K562 (cell line): ENCODE data around the gene PMF1. TPM values are rescaled to one million over a fixed set of nuclear protein-coding genes. Genes with fewer than 3 reads are reported as not detected.

Experiments used
- ATAC-seq: fragments of 200-7000 bp; cut with Tn5 transposase; 3 replicates; pipeline ENCODE4 v1.9.1; 2020; ENCODE audit warnings: moderate library complexity
- BruUV-seq: library from RNA; stranded (reverse); fragments of 400-500 nt; replicated peaks from 2 replicates; lab custom pipeline; 2021; lab: Mats Ljungman, UMichigan
- CTCF ChIA-PET: fragments of 300-600 bp; formaldehyde crosslinking; extraction: SDS; loops from one replicate; lab custom pipeline; 2021; ENCODE audit warnings: low intra/inter-chr PET ratio; lab: Yijun Ruan, JAX
- POLR2A ChIA-PET: fragments of 300-600, 350-650 bp; sonication (Branson Sonifier 250); formaldehyde crosslinking; extraction: SDS; loops from one replicate; lab custom pipeline; 2021; ENCODE audit warnings: antibody characterized with exemption, inconsistent platforms; lab: Yijun Ruan, JAX
- DNase-seq, 4 experiments: peaks; one replicate each; pipeline versions ENCODE4 v3.0.0 to v3.0.0-alpha.2; 2011 to 2018; ENCODE audit warnings: low spot score in 3 of 4, mixed read lengths in 3 of 4; ENCODE audit errors: extremely low read depth in 1 of 4
- FAIRE-seq: peaks from 2 replicates; lab custom pipeline; 2011; peaks lifted over from hg19 to GRCh38; lab: Jason Lieb, UNC
- H2AFZ ChIP-seq: 2 replicates; pipeline ENCODE4 v1.6.0; 2011; ENCODE audit warnings: low read depth, low read length, control low read depth, inconsistent platforms
- H3K27ac ChIP-seq: fragments of 200-600 bp; 3 replicates; pipeline ENCODE4 v1.8.0; 2011; ENCODE audit warnings: low read depth, mild to moderate bottlenecking, control low read depth, inconsistent platforms, low read length, moderate library complexity, mixed read lengths; ENCODE audit errors: extremely low read depth
- H3K27me3 ChIP-seq, 2 experiments: fragments of 300-600 bp in 1 of 2; 2 replicates in 1 of 2; 3 replicates in 1 of 2; pipeline versions ENCODE4 v1.6.0 to v1.8.0; 2011; ENCODE audit warnings: inconsistent platforms in 2 of 2, low read length in 2 of 2, mild to moderate bottlenecking in 1 of 2, mixed read lengths in 1 of 2, moderate library complexity in 1 of 2; ENCODE audit not compliant: control insufficient read depth in 2 of 2, insufficient read depth in 2 of 2
- H3K36me3 ChIP-seq: fragments of 300-600 bp; 3 replicates; pipeline ENCODE4 v1.8.0; 2011; ENCODE audit warnings: mild to moderate bottlenecking, low read length, inconsistent platforms; ENCODE audit not compliant: control insufficient read depth, insufficient read depth
- H3K4me1 ChIP-seq, 2 experiments: fragments of 200-600 bp in 1 of 2; replicated peaks in 1 of 2; 2 replicates in 1 of 2; 3 replicates in 1 of 2; pipeline versions ENCODE4 v1.5.1 to v1.8.0; 2011; ENCODE audit warnings: inconsistent platforms in 2 of 2, low read length in 2 of 2, mild to moderate bottlenecking in 1 of 2, mixed read lengths in 1 of 2, moderate library complexity in 1 of 2; ENCODE audit not compliant: control insufficient read depth in 2 of 2, insufficient read depth in 2 of 2
- H3K4me2 ChIP-seq: 2 replicates; pipeline ENCODE4 v1.6.1; 2011; ENCODE audit warnings: low read length, control low read depth, inconsistent platforms, mixed read lengths; ENCODE audit not compliant: insufficient read depth
- H3K4me3 ChIP-seq: fragments of 200-600 bp; sonication (generic), shearing (Covaris generic); 2 replicates; pipeline ENCODE4 v1.5.1; 2016; ENCODE audit warnings: control low read depth, inconsistent platforms
- H3K79me2 ChIP-seq: fragments of 200-600 bp; 3 replicates; pipeline ENCODE4 v1.8.0; 2011; ENCODE audit warnings: low read length, inconsistent platforms; ENCODE audit not compliant: control insufficient read depth, insufficient read depth
- H3K9ac ChIP-seq, 2 experiments: 2 replicates each; pipeline versions ENCODE4 v1.6.0 to v1.6.1; 2011; ENCODE audit warnings: low read depth in 2 of 2, low read length in 2 of 2, control low read depth in 1 of 2, inconsistent platforms in 1 of 2, mild to moderate bottlenecking in 1 of 2, mixed read lengths in 1 of 2; ENCODE audit not compliant: insufficient read depth in 1 of 2
- H3K9me1 ChIP-seq: one replicate; pipeline ENCODE4 v1.6.0; 2011; ENCODE audit warnings: inconsistent platforms, mild to moderate bottlenecking, low read length, moderate library complexity; ENCODE audit not compliant: control insufficient read depth, insufficient read depth
- H3K9me3 ChIP-seq: replicated peaks from 2 replicates; pipeline ENCODE4 v1.5.1; 2011; ENCODE audit warnings: low read depth, low read length, inconsistent platforms; ENCODE audit not compliant: control insufficient read depth, insufficient read depth
- H4K20me1 ChIP-seq: replicated peaks from 2 replicates; pipeline ENCODE4 v1.6.1; 2011; ENCODE audit warnings: low read length, inconsistent platforms, mixed read lengths; ENCODE audit not compliant: control insufficient read depth, insufficient read depth
- CHD2 ChIP-seq: IDR thresholded peaks from 2 replicates; pipeline ENCODE4 v1.6.1; 2011; ENCODE audit warnings: low read depth, low read length
- CSDE1 ChIP-seq, 2 experiments: fragments of 450-650 bp; IDR thresholded peaks; 2 replicates each; pipeline ENCODE4 v1.6.1; 2016; ENCODE audit warnings: mild to moderate bottlenecking in 1 of 2
- EZH2 ChIP-seq: IDR thresholded peaks from 2 replicates; pipeline ENCODE4 v1.6.1; 2012; ENCODE audit warnings: low read depth, mild to moderate bottlenecking, inconsistent platforms, low read length, borderline replicate concordance
- MAFG ChIP-seq: fragments of 450-650 bp; conservative IDR thresholded peaks from 2 replicates; pipeline ENCODE4 v1.6.1; 2016; ENCODE audit warnings: missing genetic modification characterization, missing compliant biosample characterization
- PRMT5 ChIP-seq: sonication (generic); formaldehyde crosslinking; IDR thresholded peaks from 2 replicates; pipeline ENCODE4 v1.5.0; 2020; ENCODE audit warnings: missing genetic modification reagents
- TEAD4 ChIP-seq, 2 experiments: sonication (generic) in 1 of 2; formaldehyde crosslinking in 1 of 2; IDR thresholded peaks; 2 replicates each; pipeline versions ENCODE4 v1.6.1 to v1.8.0; 2012 to 2022; ENCODE audit warnings: borderline replicate concordance in 1 of 2, inconsistent platforms in 1 of 2, low read length in 1 of 2, mild to moderate bottlenecking in 1 of 2, missing genetic modification reagents in 1 of 2
- ZNF584 ChIP-seq: fragments of 200-800 bp; sonication (Bioruptor generic); IDR thresholded peaks from 2 replicates; pipeline ENCODE4 v1.6.1; 2016; ENCODE audit warnings: low read depth, mild to moderate bottlenecking, missing genetic modification characterization, missing compliant biosample characterization
- ZNF644 ChIP-seq: fragments of 200-800 bp; sonication (Bioruptor generic); IDR thresholded peaks from 2 replicates; pipeline ENCODE4 v1.6.1; 2016; ENCODE audit warnings: low read depth, missing genetic modification characterization, missing compliant biosample characterization
- ZNF766 ChIP-seq: fragments of 200-800 bp; sonication (Bioruptor generic); conservative IDR thresholded peaks from 2 replicates; pipeline ENCODE4 v1.6.1; 2016; ENCODE audit warnings: missing genetic modification characterization, missing compliant biosample characterization
- WGBS: fragments of 100-300 bp; shearing (Covaris generic); methylation state at CpG from one replicate; pipeline ENCODE4 v1.1.6; 2016; ENCODE audit warnings: low coverage, mixed read lengths; ENCODE audit not compliant: insufficient coverage; ENCODE audit errors: missing lambda C conversion rate; 5-methylcytosine and 5-hydroxymethylcytosine counted together
- in situ Hi-C: fragments of 300-500 bp; cut with MboI; formaldehyde crosslinking; loops from 4 replicates; pipeline ENCODE4 v1.15.0; 2018; ENCODE audit warnings: inconsistent platforms, mixed read lengths
- intact Hi-C: fragments of 100-400 bp; cut with micrococcal nuclease; formaldehyde crosslinking; loops from 2 replicates; pipeline ENCODE4 v1.14.2; 2022
- polyA plus RNA-seq, 8 experiments: library from polyadenylated mRNA; depleted of rRNA in 4 of 8; stranded (reverse) in 5 of 8; unstranded in 3 of 8; fragments of >200 nt; fragmentation: Nextera tagmentation in 2 of 8; fragmentation: Illumina TruSeq in 1 of 8; extraction: Ambion mirVana in 2 of 8; extraction: Trizol in 1 of 8; gene quantifications; 2 replicates each; pipeline versions ENCODE4 v1.2.1 to v1.2.3, GENCODE V29; 2011 to 2014; ENCODE audit warnings: inconsistent platforms in 1 of 8, missing spikeins in 1 of 8
- total RNA-seq, 7 experiments: library from RNA; depleted of rRNA in 6 of 7; stranded (reverse); fragments of >200 nt in 6 of 7; fragmentation: Illumina TruSeq in 2 of 7; extraction: Trizol in 2 of 7; gene quantifications; 2 replicates each; pipeline versions ENCODE4 v1.2.1 to v1.2.3, GENCODE V29; 2011 to 2021; ENCODE audit warnings: low replicate concordance in 1 of 7
- TF ChIP-seq, protein P1 (sequence below), 2 experiments: fragments of 450-650 bp in 1 of 2; IDR thresholded peaks; 2 replicates each; pipeline ENCODE4 v1.6.1; 2011 to 2017; ENCODE audit warnings: low read depth in 2 of 2, antibody characterized with exemption in 1 of 2, borderline replicate concordance in 1 of 2, low read length in 1 of 2, mild to moderate bottlenecking in 1 of 2, mixed read lengths in 1 of 2; ENCODE audit not compliant: control insufficient read depth in 1 of 2

The PMF1 gene
- total and polyA plus RNA-seq, 9 of the 15 experiments (the other 6 are each of a cell fraction or from before 2014, with no cell fraction given) = 9.4 to 92.9 (median 71.0) TPM

DNA sequence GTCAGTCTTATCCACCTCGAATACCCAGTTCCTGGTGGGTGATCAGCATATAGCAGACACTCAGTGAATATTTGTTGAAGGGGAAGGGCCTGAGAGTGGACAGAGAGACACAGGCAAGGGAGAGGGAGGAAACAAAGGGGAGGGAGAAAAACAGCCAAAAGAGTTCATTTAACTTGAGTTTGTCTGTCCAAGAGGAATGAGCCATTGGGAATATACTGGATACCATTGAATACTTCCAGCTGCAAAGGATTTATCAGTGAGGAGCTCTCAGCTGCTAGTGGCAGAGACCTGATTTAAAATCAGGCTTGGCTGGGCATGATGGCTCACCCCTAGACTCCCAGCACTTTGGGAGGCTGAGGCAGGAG lies 17.6 kb downstream of the PMF1 start:
- ATAC-seq = peak; percentile 25; the same call in 2 of the 3 replicates
- no peak for FAIRE-seq
- no TSS peak for BruUV-seq
- Histone ChIP-seq H3K9me3 (no peaks in the 10 kb centered on the region), H3K9ac (no peak overlapping the region)
- no peak for DNase-seq
- 0 out of 2 replicates have a peak, but pooled peaks have one; percentile 2 for TF ChIP-seq MAFG (tag)
- TF ChIP-seq TEAD4 (IDR thresholded peaks at IDR 0.05; ENCODE audit: low read length) = no peak
- TF ChIP-seq TEAD4 (CRISPR knock-in tag; IDR thresholded peaks at IDR 0.05; ENCODE audit: borderline replicate concordance) = no peak
- TF ChIP-seq, all 486 proteins: peak for 1
- no peak overlapping the region for H3K4me3 ChIP-seq
- H3K27me3 ChIP-seq = no peaks in the 10 kb centered on the region
- intact Hi-C loops (loop anchor here (5.0 kb wide), 1 partner anchor 217 kb away; no protein-coding TSS in a partner anchor), in situ Hi-C loops (loop anchor here (5.0 kb wide), 1 partner anchor 83 kb away; no protein-coding TSS in a partner anchor)
- no peak overlapping the region for H3K4me2 ChIP-seq
- ChIA-PET CTCF (no interaction called here), POLR2A (interaction anchor here (0.6 to 1.2 kb wide), 6 partner anchors 13 to 102 kb away, joined by 3 read pairs; no protein-coding TSS in a partner anchor)
- H3K4me1 ChIP-seq = peaks cover 9 to 14% of the 10 kb centered on the region in 2 experiments; a peak in 4 of 5 replicates
- H2AFZ ChIP-seq = no peak overlapping the region
- H4K20me1 ChIP-seq = no peaks in the 10 kb centered on the region
- peaks cover 31% of the 10 kb centered on the region; the same call in 2 of the 3 replicates for H3K36me3 ChIP-seq
- no peaks in the 10 kb centered on the region for H3K9me1 ChIP-seq
- 20% methylated on average over 1 of the region's 1 CpG for WGBS
- H3K79me2 ChIP-seq = no peaks in the 10 kb centered on the region
- H3K27ac ChIP-seq = no peak overlapping the region

GRCh38 chr1:156232201-156232894 lies 19.5 kb downstream of the PMF1 start:
- Histone ChIP-seq H3K36me3 (peaks cover 37% of the 10 kb centered on the region; the same call in 2 of the 3 replicates), H3K79me2 (no peaks in the 10 kb centered on the region), H2AFZ (no peak overlapping the region), H4K20me1 (no peaks in the 10 kb centered on the region), H3K9me1 (no peaks in the 10 kb centered on the region), H3K4me1 (peaks cover 9 to 18% of the 10 kb centered on the region in 2 experiments; a peak in 4 of 5 replicates), H3K9ac (peak overlapping the region in 1 of 2 experiments; percentile 80; a peak in 1 of 4 replicates), H3K27ac (no peak overlapping the region), H3K9me3 (no peaks in the 10 kb centered on the region), H3K4me3 (no peak overlapping the region), H3K27me3 (no peaks in the 10 kb centered on the region), H3K4me2 (no peak overlapping the region)
- intact Hi-C loops (loop anchor here (5.0 kb wide), 1 partner anchor 215 kb away; no protein-coding TSS in a partner anchor), in situ Hi-C loops (loop anchor here (5.0 kb wide), 1 partner anchor 85 kb away; no protein-coding TSS in a partner anchor)
- POLR2A ChIA-PET = interaction anchor here (0.6 to 1.6 kb wide), 13 partner anchors 9 to 113 kb away, joined by 3 to 6 read pairs (median 3); partner anchors contain the start of genes BGLAP and SMG5
- DNase-seq = peak in 2 of 4 experiments; percentile 44 to 68
- WGBS = 61% methylated on average over 11 of the region's 12 CpGs
- CTCF ChIA-PET = no interaction called here
- peak; percentile 78 for FAIRE-seq
- BruUV-seq = no TSS peak
- ATAC-seq = peak; percentile 74
- TF ChIP-seq ZNF644 (tag) (no peak), PRMT5 (CRISPR knock-in tag) (no peak), ZNF584 (CRISPR knock-in tag) (no peak), CHD2 (no peak), CSDE1 (IDR thresholded peaks at IDR 0.05) (no peak), EZH2 (no peak), ZNF766 (CRISPR knock-in tag) (no peak)
- TF ChIP-seq, protein P1, sequence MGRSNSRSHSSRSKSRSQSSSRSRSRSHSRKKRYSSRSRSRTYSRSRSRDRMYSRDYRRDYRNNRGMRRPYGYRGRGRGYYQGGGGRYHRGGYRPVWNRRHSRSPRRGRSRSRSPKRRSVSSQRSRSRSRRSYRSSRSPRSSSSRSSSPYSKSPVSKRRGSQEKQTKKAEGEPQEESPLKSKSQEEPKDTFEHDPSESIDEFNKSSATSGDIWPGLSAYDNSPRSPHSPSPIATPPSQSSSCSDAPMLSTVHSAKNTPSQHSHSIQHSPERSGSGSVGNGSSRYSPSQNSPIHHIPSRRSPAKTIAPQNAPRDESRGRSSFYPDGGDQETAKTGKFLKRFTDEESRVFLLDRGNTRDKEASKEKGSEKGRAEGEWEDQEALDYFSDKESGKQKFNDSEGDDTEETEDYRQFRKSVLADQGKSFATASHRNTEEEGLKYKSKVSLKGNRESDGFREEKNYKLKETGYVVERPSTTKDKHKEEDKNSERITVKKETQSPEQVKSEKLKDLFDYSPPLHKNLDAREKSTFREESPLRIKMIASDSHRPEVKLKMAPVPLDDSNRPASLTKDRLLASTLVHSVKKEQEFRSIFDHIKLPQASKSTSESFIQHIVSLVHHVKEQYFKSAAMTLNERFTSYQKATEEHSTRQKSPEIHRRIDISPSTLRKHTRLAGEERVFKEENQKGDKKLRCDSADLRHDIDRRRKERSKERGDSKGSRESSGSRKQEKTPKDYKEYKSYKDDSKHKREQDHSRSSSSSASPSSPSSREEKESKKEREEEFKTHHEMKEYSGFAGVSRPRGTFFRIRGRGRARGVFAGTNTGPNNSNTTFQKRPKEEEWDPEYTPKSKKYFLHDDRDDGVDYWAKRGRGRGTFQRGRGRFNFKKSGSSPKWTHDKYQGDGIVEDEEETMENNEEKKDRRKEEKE (IDR thresholded peaks at IDR 0.05; ENCODE audit: borderline replicate concordance in 1 of 2, control insufficient read depth in 1 of 2, low read depth in 2 of 2, low read length in 1 of 2) = no peak
